NOMO-1 treated with dmso at 0.1 percent for 144 hours (cell line): ENCODE measurements around the gene ASB2.
A peak's percentile ranks its signal among the peaks of the same experiment; 100 is the strongest.

Experiments
- DNase-seq: peaks from one replicate; lab custom pipeline; 2025; ENCODE audit not compliant: unreplicated experiment; lab: John Stamatoyannopoulos, UW

ASB2 gene

GRCh38 chr14:94001016-94001415 lies 24.6 kb upstream of the ASB2 start:
- no peak for DNase-seq

GRCh38 chr14:94000267-94000666 lies 23.9 kb upstream of the ASB2 start:
- no peak for DNase-seq

- DNase-seq: no peak
Observed at GRCh38 chr14:93999573-93999972, 23.2 kb upstream of the ASB2 start.

GRCh38 chr14:93998871-93999403 lies 22.6 kb upstream of the ASB2 start:
- DNase-seq: no peak

- no peak for DNase-seq
Observed at GRCh38 chr14:93997916-93998870, 21.8 kb upstream of the ASB2 start.

GRCh38 chr14:93997082-93997481 lies 20.7 kb upstream of the ASB2 start, which contains the start of gene CCDC197:
CCDC197 (plus strand) TSS chr14:93997301; CDS start chr14:93998132, 831 bp downstream.
- no peak for DNase-seq

GRCh38 chr14:93996130-93996695 lies 19.8 kb upstream of the ASB2 start:
- no peak for DNase-seq

- no peak for DNase-seq
Observed at GRCh38 chr14:93994919-93995682, 18.7 kb upstream of the ASB2 start.

- no peak for DNase-seq
Observed at GRCh38 chr14:93993382-93993781, 17.0 kb upstream of the ASB2 start.

- DNase-seq: no peak
Observed at GRCh38 chr14:93991649-93992048, 15.3 kb upstream of the ASB2 start.

- no peak for DNase-seq
Observed at GRCh38 chr14:93991212-93991611, 14.8 kb upstream of the ASB2 start.

GRCh38 chr14:93989939-93990338 lies 13.6 kb upstream of the ASB2 start:
- DNase-seq: peak; percentile 23

GRCh38 chr14:93987815-93988476 lies 11.6 kb upstream of the ASB2 start:
- no peak for DNase-seq

GRCh38 chr14:93987376-93987775 lies 11.0 kb upstream of the ASB2 start:
- DNase-seq: no peak

GRCh38 chr14:93986955-93987354 lies 10.6 kb upstream of the ASB2 start:
- no peak for DNase-seq

GRCh38 chr14:93984987-93985410 lies 8.6 kb upstream of the ASB2 start:
- no peak for DNase-seq

- no peak for DNase-seq
Observed at GRCh38 chr14:93984070-93984469, 7.7 kb upstream of the ASB2 start.

GRCh38 chr14:93982230-93983007 lies 6.0 kb upstream of the ASB2 start:
- no peak for DNase-seq

- DNase-seq: no peak
Observed at GRCh38 chr14:93981316-93982229, 5.2 kb upstream of the ASB2 start.
